ENCODE measurements around the gene KCNRG. TPM values are rescaled to one million over a fixed set of nuclear protein-coding genes. Genes with fewer than 3 reads are reported as not detected.

KCNRG gene
- total RNA-seq, 1 experiment from 2014 or later: 1.1 TPM

DNA sequence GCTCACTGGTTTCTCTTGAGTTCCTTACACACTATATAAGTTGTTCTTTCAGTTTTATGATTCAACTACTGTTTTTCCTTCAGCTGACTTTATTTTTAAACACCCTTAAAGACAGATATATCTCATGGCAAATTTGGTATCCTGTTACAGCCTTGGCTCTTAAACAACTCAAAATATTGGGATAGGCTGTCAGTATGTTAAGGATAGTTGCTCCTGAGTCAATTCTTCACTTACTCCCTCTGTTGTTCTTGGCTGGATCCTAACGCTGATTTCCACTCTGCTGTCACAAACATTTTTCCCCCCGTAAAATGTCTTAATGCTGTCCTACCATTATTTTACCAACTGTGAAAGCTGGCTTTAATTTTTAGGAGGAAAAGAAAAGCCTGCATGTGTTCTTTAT lies 1.2 kb downstream of the KCNRG start:
- CTCF ChIA-PET: interaction anchor here (2.6 kb wide), 1 partner anchor 19 kb away, joined by 13 read pairs; the partner anchor contains the start of gene TRIM13
- POLR2A ChIA-PET: no interaction called here
- no peak for TF ChIP-seq E2F4 (CRISPR knock-in tag; IDR thresholded peaks at IDR 0.05; ENCODE audit: borderline replicate concordance, low read depth)
- TF ChIP-seq, protein P1, sequence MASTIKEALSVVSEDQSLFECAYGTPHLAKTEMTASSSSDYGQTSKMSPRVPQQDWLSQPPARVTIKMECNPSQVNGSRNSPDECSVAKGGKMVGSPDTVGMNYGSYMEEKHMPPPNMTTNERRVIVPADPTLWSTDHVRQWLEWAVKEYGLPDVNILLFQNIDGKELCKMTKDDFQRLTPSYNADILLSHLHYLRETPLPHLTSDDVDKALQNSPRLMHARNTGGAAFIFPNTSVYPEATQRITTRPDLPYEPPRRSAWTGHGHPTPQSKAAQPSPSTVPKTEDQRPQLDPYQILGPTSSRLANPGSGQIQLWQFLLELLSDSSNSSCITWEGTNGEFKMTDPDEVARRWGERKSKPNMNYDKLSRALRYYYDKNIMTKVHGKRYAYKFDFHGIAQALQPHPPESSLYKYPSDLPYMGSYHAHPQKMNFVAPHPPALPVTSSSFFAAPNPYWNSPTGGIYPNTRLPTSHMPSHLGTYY (CRISPR knock-in tag; IDR thresholded peaks at IDR 0.05): no peak
- TF ChIP-seq, protein P2, sequence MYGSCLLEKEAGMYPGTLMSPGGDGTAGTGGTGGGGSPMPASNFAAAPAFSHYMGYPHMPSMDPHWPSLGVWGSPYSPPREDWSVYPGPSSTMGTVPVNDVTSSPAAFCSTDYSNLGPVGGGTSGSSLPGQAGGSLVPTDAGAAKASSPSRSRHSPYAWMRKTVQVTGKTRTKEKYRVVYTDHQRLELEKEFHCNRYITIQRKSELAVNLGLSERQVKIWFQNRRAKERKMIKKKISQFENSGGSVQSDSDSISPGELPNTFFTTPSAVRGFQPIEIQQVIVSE (CRISPR knock-in tag; IDR thresholded peaks at IDR 0.05; ENCODE audit: borderline replicate concordance): no peak
- TF ChIP-seq RELA (CRISPR knock-in tag; IDR thresholded peaks at IDR 0.05; ENCODE audit: borderline replicate concordance): no peak
- no peak for TF ChIP-seq KAT7 (CRISPR knock-in tag; IDR thresholded peaks at IDR 0.05; ENCODE audit: borderline replicate concordance)
- TF ChIP-seq ETV6 (CRISPR knock-in tag; IDR thresholded peaks at IDR 0.05): no peak
- TF ChIP-seq STAT6 (CRISPR knock-in tag; conservative IDR thresholded peaks at IDR 0.05; ENCODE audit: low read depth): no peak
- TF ChIP-seq, protein P3, sequence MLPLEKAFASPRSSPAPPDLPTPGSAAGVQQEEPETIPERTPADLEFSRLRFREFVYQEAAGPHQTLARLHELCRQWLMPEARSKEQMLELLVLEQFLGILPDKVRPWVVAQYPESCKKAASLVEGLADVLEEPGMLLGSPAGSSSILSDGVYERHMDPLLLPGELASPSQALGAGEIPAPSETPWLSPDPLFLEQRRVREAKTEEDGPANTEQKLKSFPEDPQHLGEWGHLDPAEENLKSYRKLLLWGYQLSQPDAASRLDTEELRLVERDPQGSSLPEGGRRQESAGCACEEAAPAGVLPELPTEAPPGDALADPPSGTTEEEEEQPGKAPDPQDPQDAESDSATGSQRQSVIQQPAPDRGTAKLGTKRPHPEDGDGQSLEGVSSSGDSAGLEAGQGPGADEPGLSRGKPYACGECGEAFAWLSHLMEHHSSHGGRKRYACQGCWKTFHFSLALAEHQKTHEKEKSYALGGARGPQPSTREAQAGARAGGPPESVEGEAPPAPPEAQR (CRISPR knock-in tag; IDR thresholded peaks at IDR 0.05): no peak
- TF ChIP-seq ATF1 (CRISPR knock-in tag; IDR thresholded peaks at IDR 0.05): no peak
- TF ChIP-seq SP1 (CRISPR knock-in tag; conservative IDR thresholded peaks at IDR 0.05): no peak
- TF ChIP-seq IRF1 (CRISPR knock-in tag; IDR thresholded peaks at IDR 0.05): no peak
- TF ChIP-seq FOXJ3 (CRISPR knock-in tag; IDR thresholded peaks at IDR 0.05; ENCODE audit: borderline replicate concordance): no peak
- no peak for TF ChIP-seq HMGA2 (CRISPR knock-in tag; IDR thresholded peaks at IDR 0.05)
- TF ChIP-seq CTCF (IDR thresholded peaks at IDR 0.05): no peak
- TF ChIP-seq ZNF671 (CRISPR knock-in tag; IDR thresholded peaks at IDR 0.05): no peak
- TF ChIP-seq PRRX2 (CRISPR knock-in tag; IDR thresholded peaks at IDR 0.05): no peak
- TF ChIP-seq ZNF138 (CRISPR knock-in tag; conservative IDR thresholded peaks at IDR 0.05): no peak
- no peak for TF ChIP-seq RORB (CRISPR knock-in tag; IDR thresholded peaks at IDR 0.05)
- TF ChIP-seq, protein P4, sequence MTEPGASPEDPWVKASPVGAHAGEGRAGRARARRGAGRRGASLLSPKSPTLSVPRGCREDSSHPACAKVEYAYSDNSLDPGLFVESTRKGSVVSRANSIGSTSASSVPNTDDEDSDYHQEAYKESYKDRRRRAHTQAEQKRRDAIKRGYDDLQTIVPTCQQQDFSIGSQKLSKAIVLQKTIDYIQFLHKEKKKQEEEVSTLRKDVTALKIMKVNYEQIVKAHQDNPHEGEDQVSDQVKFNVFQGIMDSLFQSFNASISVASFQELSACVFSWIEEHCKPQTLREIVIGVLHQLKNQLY (CRISPR knock-in tag; IDR thresholded peaks at IDR 0.05): no peak
- no peak for TF ChIP-seq ZNF232 (CRISPR knock-in tag; IDR thresholded peaks at IDR 0.05)
- H3K4me1 Mint-ChIP-seq: peaks cover 39% of the 10 kb centered on the region
- H3K36me3 Mint-ChIP-seq: peaks cover 34% of the 10 kb centered on the region
- H3K4me3 Mint-ChIP-seq: no peak overlapping the region
- peaks cover 6% of the 10 kb centered on the region; the same call in 1 of the 2 replicates for H3K9me3 Mint-ChIP-seq
- no peak for ATAC-seq
- peak overlapping the region; percentile 90 for H3K27ac Mint-ChIP-seq
- no peak for DNase-seq (ENCODE audit: low spot score)
- no peaks in the 10 kb centered on the region for H3K27me3 Mint-ChIP-seq (ENCODE audit: low read depth)

All from WTC11 (cell line).